ENCODE results near the gene NANS. TPM values are rescaled to one million over a fixed set of nuclear protein-coding genes. Genes with fewer than 3 reads are reported as not detected.
A peak's percentile ranks its signal among the peaks of the same experiment; 100 is the strongest.

NANS gene
- total RNA-seq, 2 donors from 2014 or later, result 223 to 254 TPM

- intact Hi-C loops (cut with DNase I), result no loop called here
- Histone ChIP-seq H3K27me3 (no peaks in the 10 kb centered on the region), H3K36me3 (peaks cover 15% of the 10 kb centered on the region), H3K9ac (ENCODE audit: low read depth in 2 of 2, low read length in 2 of 2) (no peak overlapping the region), H3K4me1 (no peaks in the 10 kb centered on the region), H3K27ac (no peak overlapping the region), H3K9me3 (no peaks in the 10 kb centered on the region), H3K4me3 (no peak overlapping the region)
- peak; percentile 32 for DNase-seq
- TF ChIP-seq CTCF (IDR thresholded peaks at IDR 0.05), result no peak
These were observed 46.1 kb upstream of the NANS start for GRCh38 chr9:98010445-98010844.

- no peak overlapping the region for H3K4me3 ChIP-seq
- peaks cover 15% of the 10 kb centered on the region for H3K36me3 ChIP-seq
- no peak overlapping the region for H3K27ac ChIP-seq
- H3K27me3 ChIP-seq, result no peaks in the 10 kb centered on the region
- no peaks in the 10 kb centered on the region for H3K9me3 ChIP-seq
- no peaks in the 10 kb centered on the region for H3K4me1 ChIP-seq
- no peak for TF ChIP-seq CTCF (IDR thresholded peaks at IDR 0.05)
- intact Hi-C loops (cut with DNase I), result no loop called here
- no peak overlapping the region for H3K9ac ChIP-seq (ENCODE audit: low read depth in 2 of 2, low read length in 2 of 2)
- DNase-seq, result no peak
These were observed 45.4 kb upstream of the NANS start for GRCh38 chr9:98011122-98011521.

GRCh38 chr9:98016137-98016680 lies 40.3 kb upstream of the NANS start:
- Histone ChIP-seq H3K4me3 (no peak overlapping the region), H3K4me1 (no peaks in the 10 kb centered on the region), H3K27ac (no peak overlapping the region), H3K27me3 (no peaks in the 10 kb centered on the region), H3K9ac (ENCODE audit: low read depth in 2 of 2, low read length in 2 of 2) (no peak overlapping the region), H3K36me3 (peaks cover 11% of the 10 kb centered on the region), H3K9me3 (no peaks in the 10 kb centered on the region)
- intact Hi-C loops (cut with DNase I), result no loop called here
- no peak for DNase-seq
- TF ChIP-seq CTCF (IDR thresholded peaks at IDR 0.05), result no peak

- Histone ChIP-seq H3K27ac (no peak overlapping the region), H3K9me3 (no peaks in the 10 kb centered on the region), H3K36me3 (peaks cover 11% of the 10 kb centered on the region), H3K4me1 (no peaks in the 10 kb centered on the region), H3K9ac (ENCODE audit: low read depth in 2 of 2, low read length in 2 of 2) (no peak overlapping the region), H3K27me3 (no peaks in the 10 kb centered on the region), H3K4me3 (no peak overlapping the region)
- intact Hi-C loops (cut with DNase I), result no loop called here
- DNase-seq, result no peak
- TF ChIP-seq CTCF (IDR thresholded peaks at IDR 0.05), result no peak
These were observed 39.2 kb upstream of the NANS start for GRCh38 chr9:98017306-98017705.

- no peaks in the 10 kb centered on the region for H3K27me3 ChIP-seq
These were observed 38.2 kb upstream of the NANS start for GRCh38 chr9:98018347-98018746.

More at GRCh38 chr9:98018347-98018746, 38.2 kb upstream of the NANS start:
- no peak for DNase-seq
- Histone ChIP-seq H3K9me3 (no peaks in the 10 kb centered on the region), H3K4me3 (no peak overlapping the region), H3K36me3 (peaks cover 11% of the 10 kb centered on the region), H3K27ac (no peak overlapping the region), H3K9ac (ENCODE audit: low read depth in 2 of 2, low read length in 2 of 2) (no peak overlapping the region), H3K4me1 (no peaks in the 10 kb centered on the region)
- no peak for TF ChIP-seq CTCF (IDR thresholded peaks at IDR 0.05)
- intact Hi-C loops (cut with DNase I), result no loop called here

Data from colonic mucosa (tissue), 4 donors.